Measurements from ENCODE around the gene PDIK1L.

GRCh38 chr1:26090893-26091292 is 20.7 kb upstream of the PDIK1L start:
- TF ChIP-seq CTCF (IDR thresholded peaks at IDR 0.05): no peak
- no peak for TF ChIP-seq POLR2A (IDR thresholded peaks at IDR 0.05)
